NCI-H2107 (cell line): ENCODE measurements around the gene PFKFB3.
"Not testable (repeated sequence)": the region's sequence is repeated elsewhere in the genome, so short reads cannot be mapped to it uniquely, and the experiment has no call there.

Experiments
- DNase-seq: peaks from one replicate; lab custom pipeline; 2025; lab: John Stamatoyannopoulos, UW

PFKFB3 gene

DNA sequence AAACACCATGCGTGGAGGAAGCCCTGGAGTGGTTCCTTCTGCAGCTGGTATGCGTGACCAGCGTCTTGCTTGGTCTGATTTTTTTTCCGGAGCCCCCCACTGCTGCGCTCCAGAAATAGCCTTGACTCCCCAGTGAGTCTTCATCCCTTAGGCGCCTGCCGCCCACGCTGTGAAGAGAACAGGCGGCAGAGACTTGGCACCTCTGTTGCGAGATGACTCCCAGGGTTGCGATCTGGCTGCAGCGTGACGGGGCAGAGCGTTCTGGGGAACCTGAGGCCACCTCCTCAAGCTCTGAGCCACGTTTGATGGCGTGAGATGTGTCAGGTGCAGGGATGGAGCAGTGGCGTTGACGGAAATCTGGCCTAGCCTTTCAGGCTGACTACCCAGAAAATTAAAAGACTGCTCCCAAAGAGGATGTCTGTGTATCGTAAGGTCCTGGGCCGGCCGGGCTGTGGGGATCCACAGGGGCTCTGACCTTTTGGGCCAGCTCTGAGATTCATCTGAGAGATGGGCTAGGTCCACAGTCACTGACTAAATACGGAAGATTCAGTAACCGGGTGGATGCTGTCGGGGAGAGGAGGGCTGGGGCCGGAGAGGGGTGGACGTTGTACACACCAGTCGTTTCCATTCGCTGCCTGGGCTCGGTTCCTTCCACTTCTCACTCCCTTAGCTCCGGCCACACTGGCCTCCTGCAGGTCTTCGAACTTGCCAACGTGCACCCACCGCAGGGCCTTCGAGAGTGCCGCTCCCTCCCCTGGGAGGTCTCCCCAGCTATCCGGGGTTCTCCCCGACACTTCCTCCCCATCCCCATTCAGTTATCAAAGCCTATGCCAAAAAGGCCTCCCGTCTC lies 33.8 kb downstream of the PFKFB3 start:
- no peak for DNase-seq

DNA sequence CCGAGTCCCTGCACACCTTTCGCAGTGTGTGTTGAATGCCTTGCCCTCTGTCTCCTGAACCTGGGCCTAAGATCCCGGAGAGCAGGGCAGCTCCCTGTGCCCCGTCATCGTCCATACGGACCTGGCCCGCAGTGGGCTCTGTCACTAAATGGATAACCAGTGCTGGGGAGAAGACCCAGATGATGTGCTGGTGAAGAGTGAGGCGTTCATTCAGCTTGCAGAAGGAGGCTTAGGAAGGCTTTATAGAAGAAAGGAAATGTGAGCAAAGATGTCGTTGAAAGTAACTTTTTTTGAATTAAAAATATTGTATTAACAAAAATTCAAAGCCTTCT lies 34.4 kb downstream of the PFKFB3 start:
- DNase-seq: no peak

DNA sequence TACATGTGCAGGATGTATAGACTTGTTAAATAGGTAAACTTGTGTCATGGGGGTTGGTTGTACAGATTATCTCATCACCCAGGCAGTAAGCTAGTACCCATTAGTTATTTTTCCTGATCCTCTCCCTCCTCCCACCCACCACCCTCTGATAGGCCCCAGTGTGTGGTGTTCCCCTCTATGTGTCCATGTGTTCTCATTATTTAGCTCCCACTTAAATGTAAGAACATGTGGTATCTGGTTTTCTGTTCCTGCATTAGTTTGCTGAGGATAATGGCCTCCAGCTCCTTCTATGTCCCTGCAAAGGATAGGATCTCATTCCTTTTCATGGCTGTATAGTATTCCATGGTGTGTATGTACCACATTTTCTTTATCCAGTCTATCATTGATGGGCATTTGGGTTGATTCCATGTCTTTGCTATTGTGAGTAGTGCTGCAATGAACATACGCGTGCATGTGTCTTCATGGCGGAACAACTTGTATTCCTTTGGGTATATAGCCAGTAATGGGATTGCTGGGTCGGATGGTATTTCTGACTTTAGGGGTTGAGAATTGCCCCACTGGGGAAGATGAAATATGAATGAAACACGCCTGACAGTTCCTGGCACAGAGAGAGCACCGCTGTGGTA lies 36.0 kb downstream of the PFKFB3 start:
- not testable (repeated sequence) for DNase-seq

DNA sequence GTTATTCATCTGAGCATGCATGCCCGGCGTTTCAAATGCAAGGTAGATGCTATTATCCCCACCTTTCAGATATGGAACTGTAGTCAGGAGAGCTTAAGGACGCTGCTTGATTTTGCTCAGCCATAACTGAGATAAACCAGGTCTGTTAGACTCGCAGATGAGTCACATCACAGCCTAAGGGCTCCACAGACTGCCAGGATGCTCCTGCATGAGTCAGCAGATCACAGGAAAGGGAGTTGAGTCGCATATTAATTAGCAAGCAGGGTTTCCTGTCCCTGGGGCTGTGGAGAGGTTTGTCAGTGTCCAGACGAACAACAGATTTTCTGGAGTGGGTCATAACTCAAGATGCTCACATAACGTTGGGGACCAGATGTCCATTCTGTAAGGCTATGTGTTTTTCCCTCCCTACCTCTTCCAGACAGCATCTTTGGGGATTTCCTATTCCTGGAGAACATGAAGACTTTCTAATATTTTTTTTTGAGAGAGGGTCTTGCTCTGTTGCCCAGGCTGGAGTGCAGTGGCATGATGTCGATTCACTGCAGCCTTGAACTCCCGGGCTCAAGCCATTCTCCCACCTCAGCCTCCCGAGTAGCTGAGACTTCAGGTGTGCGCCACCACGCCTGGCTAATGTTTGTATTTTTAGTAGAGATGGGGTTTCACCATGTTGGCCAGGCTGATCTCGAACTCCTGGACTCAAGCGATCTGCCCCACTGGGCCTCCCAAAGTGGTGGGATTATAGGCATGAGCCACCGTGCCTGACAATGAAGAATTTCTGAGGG lies 36.7 kb downstream of the PFKFB3 start:
- DNase-seq: no peak

DNA sequence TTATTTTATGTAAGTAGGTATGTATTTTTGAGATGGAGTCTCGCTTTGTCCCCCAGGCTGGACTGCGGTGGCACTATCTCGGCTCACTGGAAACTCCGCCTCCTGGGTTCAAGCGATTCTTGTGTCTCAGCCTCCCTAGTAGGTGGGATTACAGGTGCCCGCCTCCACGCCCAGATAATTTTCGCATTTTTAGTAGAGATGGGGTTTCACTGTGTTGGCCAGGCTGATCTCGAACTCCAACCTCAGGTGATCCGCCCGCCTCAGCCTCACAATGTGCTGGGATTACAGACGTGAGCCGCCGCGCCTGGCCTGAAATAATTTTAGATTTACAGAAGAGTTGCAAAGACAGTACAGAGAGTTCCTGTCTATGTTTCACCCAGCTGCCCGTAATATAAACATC lies 37.5 kb downstream of the PFKFB3 start:
- DNase-seq: no peak

DNA sequence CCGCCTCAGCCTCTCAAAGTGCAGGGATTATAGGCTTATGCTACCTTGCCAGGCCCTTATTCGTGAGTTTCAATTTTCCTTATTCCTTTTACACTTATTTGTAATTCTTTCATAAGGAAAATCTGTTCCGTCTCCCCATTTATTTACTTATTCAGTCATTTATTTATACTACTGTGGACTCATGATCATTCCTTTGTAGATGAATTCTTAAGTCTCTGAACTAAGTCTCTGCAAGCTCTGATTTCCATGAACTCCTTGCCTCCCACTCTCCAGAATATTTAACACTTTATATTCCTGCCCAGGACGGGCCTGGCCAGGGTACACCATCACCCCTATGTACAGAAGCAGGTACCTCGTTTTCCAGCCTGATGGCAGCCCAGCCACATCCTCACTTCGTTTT lies 39.4 kb downstream of the PFKFB3 start:
- no peak for DNase-seq

DNA sequence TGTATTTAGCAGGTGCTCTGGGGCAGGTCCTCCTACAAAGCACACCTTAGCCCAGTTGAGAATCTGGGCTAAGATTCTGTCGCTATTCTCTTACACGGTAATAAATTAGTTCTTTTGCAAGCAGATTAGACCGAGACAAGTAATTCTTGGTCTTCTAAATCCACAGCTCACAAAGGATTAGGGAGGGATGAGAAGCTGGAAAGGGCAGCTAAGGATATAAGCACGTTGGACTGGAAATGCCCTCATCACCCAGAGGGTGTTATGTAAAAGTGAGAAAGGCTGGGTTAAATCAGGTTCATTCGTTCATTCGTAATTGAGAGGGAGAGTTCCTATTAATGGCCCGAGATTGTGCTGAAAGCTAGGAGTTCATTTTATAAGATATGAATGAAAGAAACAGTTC lies 41.8 kb downstream of the PFKFB3 start:
- no peak for DNase-seq

DNA sequence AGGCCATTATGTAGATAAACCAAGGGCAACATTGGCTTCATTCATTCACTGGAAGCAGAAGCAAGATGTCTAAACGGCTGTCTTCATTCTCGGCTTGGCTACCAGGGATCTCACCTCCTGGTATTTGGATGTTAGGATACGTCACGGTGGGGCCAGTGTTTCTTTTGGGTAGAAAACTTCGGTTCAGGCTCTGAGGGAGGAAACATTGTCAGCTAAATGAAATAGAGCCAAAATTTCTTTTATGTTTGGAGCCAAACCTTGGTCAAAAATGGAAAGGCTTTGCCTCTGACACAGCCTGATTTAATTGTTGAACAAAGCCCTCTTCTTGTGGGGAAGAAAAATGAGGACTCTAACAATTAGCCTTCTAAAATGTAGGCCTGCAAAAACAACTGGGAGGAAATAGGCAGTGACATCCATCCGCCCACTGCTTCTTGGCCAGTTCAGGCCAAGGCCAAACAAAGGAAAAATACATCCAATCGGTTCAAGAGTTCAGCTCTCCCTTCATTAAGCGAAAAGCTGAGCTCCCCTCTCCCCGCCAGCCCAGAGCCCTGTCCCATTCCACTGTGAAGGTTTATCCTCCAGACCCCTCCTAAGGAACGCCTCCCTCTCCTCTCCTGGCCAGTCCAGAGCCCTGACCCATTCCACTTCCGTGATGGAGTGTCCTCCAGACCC lies 44.4 kb downstream of the PFKFB3 start:
- DNase-seq: no peak

DNA sequence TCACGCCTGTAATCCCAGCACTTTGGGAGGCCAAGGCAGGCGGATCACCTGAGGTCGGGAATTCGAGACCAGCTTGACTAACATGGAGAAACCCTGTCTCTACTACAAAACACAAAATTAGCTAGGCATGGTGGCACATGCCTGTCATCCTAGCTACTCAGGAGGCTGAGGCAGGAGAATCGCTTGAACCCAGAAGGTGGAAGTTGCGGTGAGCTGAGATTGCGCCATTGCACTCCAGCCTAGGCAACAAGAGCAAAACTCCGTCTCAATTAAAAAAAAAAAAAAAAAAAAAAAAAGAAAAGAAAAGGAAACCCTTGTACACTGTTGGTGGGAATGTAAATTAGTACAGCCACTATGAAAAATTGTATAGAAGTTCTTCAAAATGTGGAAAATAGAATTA lies 46.2 kb downstream of the PFKFB3 start:
- DNase-seq: not testable (repeated sequence)

DNA sequence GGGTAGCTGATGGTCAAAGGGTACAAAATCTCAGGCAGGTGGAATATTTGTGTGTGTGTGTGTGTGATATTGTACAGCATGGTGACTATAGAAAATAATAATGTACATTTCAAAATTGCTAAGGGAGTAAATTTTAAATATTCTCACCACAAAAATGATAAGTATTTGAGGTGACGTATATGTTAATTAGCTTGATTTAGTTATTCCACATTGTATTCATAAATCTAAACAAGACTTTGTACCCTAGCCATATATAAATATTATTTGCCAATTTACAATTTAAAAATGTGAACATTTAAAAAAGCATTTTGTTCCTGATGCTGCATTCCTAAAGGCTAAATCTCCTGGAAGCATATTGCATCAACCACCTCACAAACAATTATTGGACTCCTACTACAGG lies 47.0 kb downstream of the PFKFB3 start:
- DNase-seq: no peak

DNA sequence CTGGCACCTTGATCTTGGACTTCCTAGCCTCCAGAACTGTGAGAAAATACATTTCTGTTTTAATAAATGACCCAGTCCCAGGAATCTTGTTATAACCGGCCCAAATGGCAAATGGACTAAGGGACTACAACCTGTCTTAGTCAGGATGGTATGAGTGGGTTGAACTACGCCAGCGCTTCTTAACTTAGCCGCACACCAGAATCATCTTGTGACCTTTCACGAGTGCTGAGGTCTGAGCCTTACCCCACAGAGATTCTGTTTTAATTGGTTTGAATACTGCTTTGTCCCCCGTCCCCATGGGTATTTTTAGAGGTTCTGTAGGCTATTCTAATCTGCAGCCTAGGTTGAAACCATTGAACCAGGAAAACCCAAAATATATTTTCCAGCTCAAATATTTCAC lies 48.0 kb downstream of the PFKFB3 start:
- no peak for DNase-seq

DNA sequence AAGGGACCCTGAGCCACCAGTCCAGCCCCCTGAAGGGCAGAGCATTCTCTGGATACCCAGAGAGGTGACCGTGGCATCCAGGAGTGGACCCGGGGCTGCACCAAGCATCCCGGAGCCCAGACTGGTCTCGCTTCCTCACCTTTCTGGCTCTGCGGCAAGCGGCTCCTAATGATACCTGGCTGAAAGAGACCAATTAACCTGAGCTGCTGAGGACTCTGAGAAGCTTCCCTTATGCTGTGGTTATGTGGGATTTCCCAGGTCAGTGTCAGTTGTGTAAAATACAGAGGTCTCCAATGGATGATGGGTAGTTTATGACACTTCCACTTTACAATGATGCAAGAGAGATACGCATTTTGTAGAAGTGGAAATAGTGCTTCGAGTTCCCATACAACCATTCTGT lies 51.5 kb downstream of the PFKFB3 start:
- no peak for DNase-seq

DNA sequence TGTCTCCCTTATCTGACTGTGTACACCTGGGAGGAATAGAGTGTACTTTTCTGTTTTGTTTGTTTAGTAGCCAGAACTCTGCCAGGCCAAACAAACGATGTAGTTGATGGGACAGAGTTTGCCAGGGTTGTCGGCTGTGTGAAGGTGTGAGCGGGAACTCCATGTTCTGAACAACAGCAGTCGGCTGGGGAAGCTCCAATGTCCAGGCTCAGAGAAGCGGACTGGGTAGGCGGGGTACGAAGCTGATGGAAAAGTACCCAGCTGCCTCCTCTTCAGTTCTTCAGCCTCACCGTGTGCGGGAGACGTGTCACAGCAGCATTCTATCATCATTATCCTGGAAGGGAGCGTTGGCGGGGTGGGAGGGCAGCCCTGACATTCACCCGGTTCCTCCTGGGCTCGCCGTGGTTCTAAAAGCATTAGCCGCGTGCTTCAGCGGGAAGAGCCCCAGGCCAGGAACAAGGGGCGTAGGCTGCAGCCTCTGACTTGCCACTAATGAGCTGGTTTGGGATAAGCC lies 52.9 kb downstream of the PFKFB3 start:
- no peak for DNase-seq

DNA sequence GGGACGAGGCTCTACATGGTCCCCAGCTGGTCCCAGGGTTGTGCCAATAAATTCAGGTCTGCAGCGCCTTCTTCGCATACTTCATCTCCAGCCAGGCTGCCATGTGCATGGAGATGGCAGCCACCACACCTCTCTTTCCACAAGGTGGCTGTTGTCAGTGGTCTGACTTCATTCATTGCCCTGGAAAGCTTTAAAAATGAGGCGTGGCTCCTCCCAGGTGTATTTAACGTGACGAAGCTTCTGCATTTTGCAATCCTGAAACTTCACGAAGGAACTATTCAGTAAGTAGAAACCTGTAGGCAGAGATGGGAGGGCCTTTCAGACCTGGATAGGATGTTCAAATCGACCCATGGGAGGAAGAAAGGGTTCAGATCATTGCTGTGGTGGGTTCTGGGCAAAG lies 53.7 kb downstream of the PFKFB3 start:
- no peak for DNase-seq

DNA sequence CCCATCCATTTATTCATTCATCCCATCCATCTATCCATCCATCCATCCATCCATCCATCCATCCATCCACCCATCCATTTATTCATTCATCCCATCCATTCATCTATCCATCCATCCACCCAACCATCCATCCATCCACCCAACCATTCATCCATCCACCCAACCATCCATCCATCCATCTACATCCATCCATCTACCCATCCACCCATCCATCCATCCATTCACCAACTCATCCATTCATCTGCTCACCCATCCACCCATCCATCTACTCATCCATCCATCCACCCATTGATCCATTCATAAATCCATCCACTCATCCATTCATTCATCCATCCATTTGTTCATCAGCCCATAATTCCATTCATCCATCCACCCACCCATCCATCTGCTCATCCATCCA lies 56.4 kb downstream of the PFKFB3 start:
- no peak for DNase-seq

DNA sequence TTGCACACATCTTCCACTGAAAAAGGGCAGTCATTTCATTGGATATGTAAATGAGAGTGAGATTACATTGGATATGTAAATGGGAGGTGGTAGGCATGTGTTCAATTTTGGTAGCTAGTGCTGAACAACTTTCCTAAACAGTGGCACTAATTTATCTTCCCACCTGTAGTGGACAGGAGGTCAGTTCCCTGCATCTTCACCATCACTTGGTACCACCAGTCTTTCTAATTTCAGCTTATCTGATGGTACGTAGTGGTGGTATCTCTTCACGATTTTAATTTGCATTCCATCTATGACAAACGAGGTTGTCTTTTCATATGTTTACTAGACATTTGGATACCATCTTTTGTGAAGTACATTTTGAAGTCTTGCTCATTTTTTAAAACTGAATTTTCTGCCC lies 58.1 kb downstream of the PFKFB3 start:
- DNase-seq: no peak

DNA sequence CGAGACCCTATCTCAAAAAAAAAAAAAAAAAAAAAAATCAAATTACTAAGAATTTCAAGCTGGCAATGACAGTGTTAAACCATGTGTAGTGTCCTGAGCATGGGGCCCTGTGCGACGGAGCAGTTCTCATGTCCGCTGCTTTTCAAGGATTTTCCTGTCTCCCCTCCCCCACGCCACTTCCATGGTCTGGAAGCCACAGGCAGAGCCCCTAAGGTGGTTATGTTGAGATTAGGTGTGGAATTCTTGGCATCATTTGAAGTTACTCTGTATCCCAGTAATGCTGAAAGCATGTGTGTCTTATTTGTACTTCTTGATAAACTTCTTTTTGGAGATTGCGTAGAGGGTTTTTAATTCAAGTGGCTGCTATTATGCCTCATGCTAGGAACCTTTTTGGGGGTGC lies 65.2 kb downstream of the PFKFB3 start:
- no peak for DNase-seq

DNA sequence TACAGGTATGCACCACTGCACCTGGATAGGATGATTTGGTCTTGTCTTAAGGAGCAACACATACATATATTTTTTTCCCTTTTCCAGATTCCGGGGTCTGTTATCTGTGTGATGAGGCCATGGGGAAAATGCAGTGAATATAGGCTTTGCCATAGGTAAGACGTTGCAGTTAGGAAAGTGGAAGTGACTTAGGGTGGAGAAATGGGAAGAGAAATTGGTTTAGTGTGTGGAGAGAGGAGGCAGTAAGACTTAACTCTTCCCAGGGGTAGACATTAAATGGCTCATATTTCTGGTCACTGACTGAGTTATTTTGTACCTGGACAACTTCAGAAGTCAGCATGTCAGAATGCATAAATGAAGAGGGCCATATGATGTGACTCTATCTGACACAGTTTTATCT lies 66.7 kb downstream of the PFKFB3 start:
- no peak for DNase-seq

DNA sequence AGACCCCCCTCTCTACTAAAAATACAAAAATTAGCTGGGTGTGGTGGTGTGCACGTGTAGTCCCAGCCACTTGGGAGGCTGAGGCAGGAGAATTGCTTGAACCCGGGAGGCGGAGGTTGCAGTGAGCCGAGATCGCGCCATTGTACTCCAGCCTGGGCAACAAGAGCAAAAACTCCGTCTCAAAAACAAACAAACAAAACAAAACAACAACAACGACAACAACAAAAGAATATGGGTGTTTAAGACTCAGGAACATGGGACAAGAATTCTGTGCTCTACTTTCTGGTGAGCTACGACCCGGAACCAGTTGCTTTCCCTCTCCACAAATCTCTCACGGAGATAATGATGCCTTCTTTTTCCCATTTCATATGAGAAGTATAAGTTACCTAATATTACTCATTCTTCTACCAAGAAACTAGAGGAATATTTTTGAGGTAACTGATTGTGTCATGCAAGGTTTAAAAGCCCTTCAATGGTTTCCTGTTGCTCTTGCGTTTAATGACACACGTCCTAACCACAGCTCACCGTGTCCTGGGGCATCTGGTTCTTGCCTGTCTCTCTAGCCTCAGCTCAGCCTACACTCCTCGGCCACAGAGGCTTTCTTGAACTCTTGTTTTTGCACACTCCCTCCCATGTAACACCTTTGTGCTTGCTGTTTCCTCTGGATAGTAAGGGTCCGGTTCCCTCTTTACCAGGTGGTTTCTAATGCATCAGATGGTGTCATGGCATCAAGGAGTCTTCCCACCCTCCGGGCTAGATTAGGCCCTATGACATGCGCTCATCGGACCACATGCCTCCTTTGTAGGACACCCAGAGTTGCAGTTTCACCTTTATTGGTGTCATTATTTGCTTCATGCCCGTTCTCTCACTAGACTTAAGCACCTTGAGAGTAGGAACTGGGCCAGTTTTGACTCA lies 67.5 kb downstream of the PFKFB3 start:
- no peak for DNase-seq

DNA sequence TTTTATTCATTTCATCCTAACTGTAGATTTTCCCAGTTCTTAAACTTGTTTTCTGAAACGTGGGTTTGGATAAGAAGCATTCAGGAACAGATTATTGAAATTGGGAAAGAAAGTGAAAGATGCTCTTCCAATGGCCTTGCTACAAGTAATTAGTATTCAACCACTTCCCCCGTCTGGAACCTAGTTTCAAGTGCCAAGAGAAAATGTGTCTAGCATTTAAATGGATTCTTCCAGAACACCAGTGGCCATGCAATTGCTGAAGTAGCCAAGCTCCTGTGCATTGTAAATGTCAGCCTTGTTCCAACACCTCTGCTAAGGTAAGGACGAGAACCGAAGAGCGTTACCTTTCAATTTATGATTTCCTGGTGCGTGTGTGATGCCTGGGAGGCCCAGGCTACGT lies 68.2 kb downstream of the PFKFB3 start:
- DNase-seq: no peak

DNA sequence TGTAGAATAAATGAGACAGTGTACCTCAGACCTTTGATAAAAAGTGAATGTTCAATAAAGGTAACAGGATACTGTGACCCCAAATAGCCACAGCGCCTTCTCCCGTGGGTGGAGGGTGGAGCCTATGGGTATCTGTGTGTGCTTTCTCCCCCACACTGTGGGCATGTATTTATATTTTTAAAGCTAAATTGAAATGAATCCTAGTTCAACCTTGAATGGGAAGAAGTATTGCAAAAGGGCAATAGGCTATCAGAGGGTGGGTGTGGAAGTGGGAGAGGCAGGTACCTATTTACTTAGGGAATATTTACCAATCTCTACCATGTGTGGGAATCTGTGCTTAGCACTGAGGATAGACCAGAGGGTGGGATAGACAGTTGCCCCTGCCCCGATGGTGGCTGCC lies 68.9 kb downstream of the PFKFB3 start:
- no peak for DNase-seq
